Measurements from ENCODE around the gene TMEM131. TPM values are rescaled to one million over a fixed set of nuclear protein-coding genes. Genes with fewer than 3 reads are reported as not detected.

Gene TMEM131
- polyA plus RNA-seq, 3 donors: 7.0 to 23.6 (median 8.2) TPM

GRCh38 chr2:97981961-97982360 is 13.8 kb downstream of the TMEM131 start:
- Histone ChIP-seq H2AFZ (ENCODE audit: insufficient read depth, low read depth, low read length, poor library complexity, severe bottlenecking) (no peak overlapping the region), H3K27ac (ENCODE audit: low read depth in 1 of 2, low read length in 2 of 2) (no peak overlapping the region), H3K4me2 (replicated peaks; ENCODE audit: extremely low read depth, low read length, poor library complexity, severe bottlenecking) (no peak overlapping the region), H3K4me1 (ENCODE audit: control insufficient read depth in 1 of 2, insufficient read depth in 2 of 2, low read length in 2 of 2) (peaks cover 19 to 38% of the 10 kb centered on the region in 2 donors), H4K20me1 (ENCODE audit: insufficient read depth, low read length) (peaks cover 99% of the 10 kb centered on the region), H3K27me3 (ENCODE audit: control insufficient read depth in 2 of 2, insufficient read depth in 2 of 2, low read length in 2 of 2) (no peaks in the 10 kb centered on the region), H3K4me3 (replicated peaks in 1 of 3; ENCODE audit: low read depth in 2 of 3, low read length in 3 of 3) (no peak overlapping the region), H3K9ac (ENCODE audit: insufficient read depth, low read length, poor library complexity, severe bottlenecking) (no peak overlapping the region), H3K79me2 (ENCODE audit: insufficient read depth, low read length) (peaks cover 92% of the 10 kb centered on the region), H3K9me3 (replicated peaks in 1 of 2; ENCODE audit: control insufficient read depth in 1 of 2, insufficient read depth in 1 of 2, low read length in 2 of 2) (no peaks in the 10 kb centered on the region), H3K36me3 (replicated peaks in 1 of 2; ENCODE audit: control insufficient read depth in 1 of 2, insufficient read depth in 2 of 2, low read length in 2 of 2) (peaks cover 0 to 14% of the 10 kb centered on the region in 2 donors)
- no peak for DNase-seq
- no peak for TF ChIP-seq CTCF (IDR thresholded peaks at IDR 0.05)
- Mint-ChIP-seq H3K36me3 (peaks cover 15 to 17% of the 10 kb centered on the region in 2 donors), H3K27me3 (ENCODE audit: low read depth in 3 of 3) (no peaks in the 10 kb centered on the region), H3K27ac (no peak overlapping the region), H3K4me3 (no peak overlapping the region), H3K9me3 (peaks cover 1 to 9% (median 3%) of the 10 kb centered on the region in 7 donors), H3K4me1 (peaks cover 32% of the 10 kb centered on the region)
- intact Hi-C loops (cut with micrococcal nuclease): no loop called here
- no CpG with 5 or more reads among the region's 5 CpGs for WGBS (ENCODE audit: insufficient coverage)

GRCh38 chr2:97979904-97980303 is 15.8 kb downstream of the TMEM131 start:
- Histone ChIP-seq H3K9me3 (replicated peaks in 1 of 2; ENCODE audit: control insufficient read depth in 1 of 2, insufficient read depth in 1 of 2, low read length in 2 of 2) (no peaks in the 10 kb centered on the region), H3K9ac (ENCODE audit: insufficient read depth, low read length, poor library complexity, severe bottlenecking) (no peak overlapping the region), H2AFZ (ENCODE audit: insufficient read depth, low read depth, low read length, poor library complexity, severe bottlenecking) (no peak overlapping the region), H3K36me3 (replicated peaks in 1 of 2; ENCODE audit: control insufficient read depth in 1 of 2, insufficient read depth in 2 of 2, low read length in 2 of 2) (peaks cover 0 to 14% of the 10 kb centered on the region in 2 donors), H4K20me1 (ENCODE audit: insufficient read depth, low read length) (peaks cover 99% of the 10 kb centered on the region), H3K4me3 (replicated peaks in 1 of 3; ENCODE audit: low read depth in 2 of 3, low read length in 3 of 3) (peak overlapping the region in 1 of 3 experiments; percentile 27), H3K4me1 (ENCODE audit: control insufficient read depth in 1 of 2, insufficient read depth in 2 of 2, low read length in 2 of 2) (peaks cover 19 to 28% of the 10 kb centered on the region in 2 donors), H3K27ac (ENCODE audit: low read depth in 1 of 2, low read length in 2 of 2) (peak overlapping the region; percentile 47 to 76), H3K4me2 (replicated peaks; ENCODE audit: extremely low read depth, low read length, poor library complexity, severe bottlenecking) (peak overlapping the region; percentile 59), H3K79me2 (ENCODE audit: insufficient read depth, low read length) (peaks cover 92% of the 10 kb centered on the region), H3K27me3 (ENCODE audit: control insufficient read depth in 2 of 2, insufficient read depth in 2 of 2, low read length in 2 of 2) (no peaks in the 10 kb centered on the region)
- Mint-ChIP-seq H3K4me1 (peaks cover 23% of the 10 kb centered on the region), H3K4me3 (peak overlapping the region in 1 of 2 donors; percentile 22), H3K27ac (peak overlapping the region; percentile 81 to 95 (median 92)), H3K9me3 (peaks cover 3 to 13% (median 5%) of the 10 kb centered on the region in 7 donors), H3K27me3 (ENCODE audit: low read depth in 3 of 3) (no peaks in the 10 kb centered on the region), H3K36me3 (peaks cover 12 to 25% of the 10 kb centered on the region in 2 donors)
- no peak for TF ChIP-seq CTCF (IDR thresholded peaks at IDR 0.05)
- WGBS (ENCODE audit: insufficient coverage): no CpG with 5 or more reads among the region's 2 CpGs
- intact Hi-C loops (cut with micrococcal nuclease): no loop called here
- peak in 1 of 3 donors; percentile 14 for DNase-seq
